NCI-H187 (cell line): ENCODE measurements around the gene AHNAK2.
A peak's percentile ranks its signal among the peaks of the same experiment; 100 is the strongest.

Experiments
- DNase-seq, 2 experiments: peaks; one replicate each; lab custom pipeline; 2025; lab: John Stamatoyannopoulos, UW

The AHNAK2 gene

GRCh38 chr14:104973385-104974145, 4.6 kb downstream of the AHNAK2 start:
- DNase-seq = no peak

DNA sequence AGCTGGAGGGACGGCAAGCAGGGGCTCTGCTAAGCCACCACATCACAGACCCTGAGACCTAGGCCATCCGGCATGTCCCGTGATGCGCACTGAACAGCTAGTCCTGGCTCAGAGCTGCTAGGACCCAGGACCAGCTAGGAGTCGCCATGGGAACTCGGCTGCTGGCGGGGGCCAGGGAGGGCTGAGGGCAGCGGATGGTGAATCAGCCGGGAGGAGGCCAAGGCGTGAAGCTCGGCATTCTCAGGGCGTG, 5.1 kb downstream of the AHNAK2 start:
- no peak for DNase-seq

DNA sequence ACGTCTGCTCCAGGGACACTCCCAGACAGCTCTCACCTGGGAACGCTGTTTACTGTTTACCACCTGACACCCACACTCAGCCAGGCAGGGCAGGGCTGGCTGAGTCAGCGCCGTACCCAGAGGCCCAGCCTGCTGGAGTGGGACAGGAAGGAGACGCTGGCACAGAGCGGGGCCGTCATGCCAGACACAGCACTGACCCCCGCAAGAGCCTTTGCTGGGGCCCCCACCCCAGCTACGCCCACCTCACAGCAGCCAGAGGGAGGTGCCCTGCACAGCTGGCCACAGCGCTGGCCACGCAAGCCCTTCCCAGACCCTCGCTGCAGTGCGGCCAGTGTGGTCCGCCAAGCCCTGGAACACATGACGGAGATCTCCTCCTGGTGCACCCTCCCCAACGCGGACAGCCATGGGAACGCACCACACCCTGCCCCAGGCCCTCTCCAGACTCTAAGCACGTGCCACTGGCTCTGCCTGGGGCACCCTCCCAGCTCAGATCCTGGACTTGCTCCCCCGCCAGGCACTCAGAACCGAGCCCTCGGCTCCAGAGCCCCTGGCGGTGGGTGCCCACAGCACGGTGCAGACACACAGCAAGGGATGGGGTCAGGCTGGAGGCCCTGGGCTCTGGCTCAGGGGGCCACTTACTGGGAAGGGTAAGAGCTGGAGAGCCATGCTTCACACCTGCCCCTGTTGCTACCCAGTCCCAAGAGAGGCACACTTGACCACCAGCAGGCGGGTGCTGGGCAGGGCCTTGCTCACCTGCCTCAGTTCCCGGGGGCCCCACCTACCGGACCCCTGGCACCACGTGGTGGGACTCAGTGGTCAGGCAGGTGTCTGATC, 5.7 kb downstream of the AHNAK2 start:
- DNase-seq = peak in 1 of 2 experiments; percentile 25

DNA sequence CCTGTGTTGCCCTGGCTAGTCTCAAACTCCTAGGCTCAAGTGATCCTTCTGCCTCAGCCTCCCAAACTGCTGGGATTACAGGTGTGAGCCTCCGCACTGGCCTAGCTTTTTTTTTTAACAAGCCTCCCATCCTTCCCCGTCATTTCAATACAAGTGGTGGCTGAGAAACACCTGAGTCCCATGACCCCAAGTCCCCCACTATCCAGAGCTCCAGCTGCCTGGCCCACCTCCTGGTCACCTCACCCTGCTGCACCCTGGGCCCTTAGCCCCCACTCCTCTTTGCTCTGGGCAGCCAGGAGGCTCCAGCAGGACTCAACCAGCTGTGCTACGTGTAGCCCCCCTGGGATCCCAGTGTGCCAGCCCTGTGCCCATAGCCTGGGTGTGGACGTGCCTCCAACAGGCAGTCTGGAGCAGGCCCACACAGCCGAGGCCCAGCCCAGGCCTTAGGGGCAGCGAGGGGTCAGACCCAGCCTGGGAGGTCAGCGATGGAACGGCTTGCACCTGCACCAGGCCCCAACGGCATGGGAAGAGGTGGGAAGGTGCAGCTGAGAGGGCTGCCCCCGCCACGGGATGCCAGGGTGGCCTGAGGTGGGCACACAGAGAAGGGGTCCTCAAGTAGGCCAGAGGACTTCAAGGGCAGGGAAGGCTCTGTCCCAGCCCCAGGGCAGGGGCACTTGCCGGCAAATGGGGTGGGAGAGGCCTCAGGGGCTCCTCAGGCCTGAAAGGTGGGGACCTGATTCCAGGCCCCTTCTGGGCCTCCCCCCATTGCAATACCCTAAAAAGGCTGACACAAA, 6.5 kb downstream of the AHNAK2 start:
- DNase-seq = no peak

DNA sequence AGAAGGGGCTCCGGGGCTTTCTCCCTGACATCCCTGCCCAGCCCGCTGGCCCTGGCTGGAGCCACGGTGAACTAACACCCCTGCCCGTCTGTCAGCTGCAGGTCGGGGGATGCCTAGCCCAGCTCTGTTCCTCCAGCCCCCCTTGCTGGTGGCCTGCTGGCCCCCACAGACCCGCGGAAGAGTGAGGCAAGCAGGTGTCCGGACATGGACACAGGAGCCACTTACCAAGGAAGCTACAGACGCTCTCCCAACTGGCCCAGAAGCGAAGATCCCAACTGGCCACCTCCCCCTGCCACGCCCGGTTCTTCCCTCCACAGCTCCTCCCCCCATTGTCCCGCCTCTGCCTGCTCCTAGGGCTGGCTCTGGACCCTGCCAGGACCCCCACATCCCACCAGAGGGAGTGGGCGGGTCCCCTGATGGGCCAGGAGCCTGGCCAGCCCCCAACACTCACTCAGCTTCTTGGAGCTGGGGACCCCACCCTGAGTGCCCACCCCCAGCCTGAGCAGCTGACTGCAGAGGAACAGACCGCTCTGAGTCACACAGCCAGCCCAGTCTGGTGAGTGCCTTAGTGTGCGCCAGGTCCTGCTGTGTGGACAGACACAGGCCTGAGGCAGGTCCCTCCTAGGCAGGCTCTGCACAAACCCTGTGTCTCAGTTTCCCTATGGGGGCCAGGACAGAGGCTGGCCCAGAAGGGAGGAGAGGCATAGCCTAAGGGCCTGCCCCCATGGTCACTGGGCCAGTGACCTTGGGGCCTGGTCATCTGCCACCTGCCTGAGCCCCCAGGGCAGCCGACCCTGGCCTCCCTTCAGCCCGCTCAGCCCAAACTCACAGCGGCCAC, 7.7 kb downstream of the AHNAK2 start:
- DNase-seq = no peak

- no peak for DNase-seq
These were observed 8.4 kb downstream of the AHNAK2 start for GRCh38 chr14:104969741-104970230.

GRCh38 chr14:104968541-104969401, 9.4 kb downstream of the AHNAK2 start:
- DNase-seq = no peak

- DNase-seq = no peak
These were observed 10.0 kb downstream of the AHNAK2 start for GRCh38 chr14:104968153-104968527.

GRCh38 chr14:104967386-104968152, 10.6 kb downstream of the AHNAK2 start:
- DNase-seq = no peak

- DNase-seq = no peak
These were observed 11.2 kb downstream of the AHNAK2 start for GRCh38 chr14:104966981-104967385.

DNA sequence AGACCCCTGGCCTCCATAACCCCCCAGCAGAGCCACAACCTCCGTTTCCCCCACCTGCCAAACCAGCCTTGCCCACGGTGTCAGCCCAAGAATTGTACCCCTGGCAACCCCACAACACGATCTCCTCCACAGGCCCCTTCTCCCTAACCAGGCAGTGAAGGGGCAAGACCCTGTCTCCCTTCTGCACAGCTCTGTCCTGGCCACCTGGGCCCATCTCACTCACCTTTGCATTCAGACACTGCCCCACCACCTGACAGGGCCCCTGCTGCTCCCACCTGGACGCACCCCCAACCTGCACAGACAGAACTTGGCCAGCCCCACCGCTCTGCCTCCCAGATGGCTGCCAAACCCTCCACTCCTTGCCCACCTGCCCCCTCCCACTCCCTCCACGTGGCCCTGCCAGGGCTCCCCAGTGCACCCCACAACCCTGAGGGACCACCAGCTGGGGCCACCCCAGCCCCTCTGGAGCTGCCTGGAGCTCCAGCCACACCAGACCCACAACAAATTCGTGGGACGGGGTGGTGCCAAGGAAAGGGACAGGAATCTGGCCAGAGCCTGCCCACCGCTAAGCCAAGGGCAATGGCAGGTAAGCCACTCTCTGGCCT, 11.8 kb downstream of the AHNAK2 start:
- no peak for DNase-seq

GRCh38 chr14:104965561-104966231, 12.5 kb downstream of the AHNAK2 start:
- DNase-seq = no peak

DNA sequence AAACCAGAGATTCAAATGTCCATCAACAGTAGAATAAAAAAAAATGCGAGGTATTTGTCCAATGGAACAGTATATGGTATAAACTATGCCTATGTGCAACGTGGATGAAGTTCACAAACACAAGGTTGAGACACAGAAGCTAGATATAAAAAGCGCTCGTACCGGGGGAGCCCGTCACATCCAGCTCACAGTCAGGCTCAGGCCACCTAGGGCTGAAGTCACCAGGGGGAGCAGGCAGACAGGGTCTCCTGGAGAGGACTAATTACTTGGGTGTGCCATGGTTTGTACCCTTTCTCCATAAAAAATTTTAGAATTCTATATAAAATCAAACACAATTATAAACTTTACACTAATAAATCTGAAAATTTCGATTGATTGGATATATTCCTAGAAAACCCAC, 13.6 kb downstream of the AHNAK2 start:
- no peak for DNase-seq

DNA sequence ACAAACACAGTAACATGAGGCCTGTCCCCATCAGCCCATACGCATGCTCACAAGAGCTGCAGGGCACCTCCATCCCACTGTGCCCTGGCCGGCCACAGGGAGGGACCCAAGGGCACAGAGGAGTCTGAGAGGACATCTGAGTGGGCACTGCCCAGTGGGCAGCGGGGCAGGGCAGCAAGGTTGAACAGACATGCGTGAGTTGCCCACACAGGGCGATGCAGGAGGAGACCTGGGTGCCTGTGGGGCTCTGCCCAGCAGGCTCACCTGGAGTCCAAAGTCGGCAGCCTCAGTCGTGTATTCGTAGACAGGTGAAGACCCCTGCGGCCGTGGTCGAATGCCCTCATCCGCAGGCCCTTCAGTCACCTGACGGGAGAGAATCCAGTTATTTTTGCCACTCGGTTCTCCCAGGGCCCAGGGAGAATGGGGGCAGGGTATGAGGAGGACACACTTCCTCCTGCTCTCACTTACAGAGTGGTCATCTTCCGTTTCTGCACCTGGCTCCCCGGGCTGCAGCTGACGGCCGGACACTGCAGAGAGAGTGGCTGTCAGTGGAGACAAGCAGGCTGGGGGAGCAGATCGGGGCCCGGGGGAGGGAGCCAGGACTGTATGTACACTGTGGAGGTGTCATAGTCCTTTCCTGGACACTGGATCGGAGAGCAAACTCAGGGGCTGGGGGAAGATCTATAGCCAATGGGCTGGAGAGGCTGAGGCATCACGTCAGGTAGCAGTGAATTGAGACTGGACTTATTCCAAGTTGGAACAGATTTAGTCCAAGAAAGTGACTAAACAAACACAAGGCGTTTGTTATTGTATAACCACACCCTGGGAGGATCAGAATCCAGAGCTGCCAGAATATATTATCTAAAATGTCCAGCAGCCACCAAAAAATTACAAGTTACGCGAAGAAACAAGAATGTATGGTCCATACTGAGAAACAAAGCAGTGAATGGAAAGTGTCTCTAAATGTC, 20.7 kb downstream of the AHNAK2 start:
- no peak for DNase-seq

DNA sequence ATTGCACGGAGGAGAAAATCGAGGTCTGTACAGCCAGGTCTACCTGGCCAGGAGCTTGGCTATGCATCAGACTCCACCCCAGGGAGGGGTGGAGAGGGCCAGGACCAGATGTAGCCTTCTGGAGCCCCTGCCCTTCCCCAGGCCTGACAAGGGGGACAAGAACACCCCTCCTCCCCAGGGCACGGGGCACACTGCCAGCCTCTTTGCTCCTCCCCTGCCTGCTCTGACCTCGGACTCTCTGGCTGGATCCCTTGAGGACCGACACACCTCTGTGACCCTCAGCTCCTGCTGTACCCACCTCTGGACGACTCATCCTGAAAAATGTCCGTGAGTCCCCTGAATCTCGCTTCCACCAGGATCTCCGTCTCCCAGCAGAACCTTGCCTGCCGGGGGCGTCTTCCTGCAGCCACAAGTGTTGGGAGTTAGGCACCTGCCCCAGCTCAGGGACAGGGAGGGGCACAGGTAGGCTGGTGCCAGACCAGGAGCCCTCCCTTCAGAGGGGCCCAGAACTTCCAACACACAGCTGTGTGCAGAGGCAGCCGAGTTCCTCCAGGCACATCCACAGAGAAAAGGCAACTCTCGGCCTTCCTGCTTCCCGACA, 21.8 kb downstream of the AHNAK2 start:
- DNase-seq = no peak

GRCh38 chr14:104955396-104955770, 22.8 kb downstream of the AHNAK2 start:
- DNase-seq = no peak

DNA sequence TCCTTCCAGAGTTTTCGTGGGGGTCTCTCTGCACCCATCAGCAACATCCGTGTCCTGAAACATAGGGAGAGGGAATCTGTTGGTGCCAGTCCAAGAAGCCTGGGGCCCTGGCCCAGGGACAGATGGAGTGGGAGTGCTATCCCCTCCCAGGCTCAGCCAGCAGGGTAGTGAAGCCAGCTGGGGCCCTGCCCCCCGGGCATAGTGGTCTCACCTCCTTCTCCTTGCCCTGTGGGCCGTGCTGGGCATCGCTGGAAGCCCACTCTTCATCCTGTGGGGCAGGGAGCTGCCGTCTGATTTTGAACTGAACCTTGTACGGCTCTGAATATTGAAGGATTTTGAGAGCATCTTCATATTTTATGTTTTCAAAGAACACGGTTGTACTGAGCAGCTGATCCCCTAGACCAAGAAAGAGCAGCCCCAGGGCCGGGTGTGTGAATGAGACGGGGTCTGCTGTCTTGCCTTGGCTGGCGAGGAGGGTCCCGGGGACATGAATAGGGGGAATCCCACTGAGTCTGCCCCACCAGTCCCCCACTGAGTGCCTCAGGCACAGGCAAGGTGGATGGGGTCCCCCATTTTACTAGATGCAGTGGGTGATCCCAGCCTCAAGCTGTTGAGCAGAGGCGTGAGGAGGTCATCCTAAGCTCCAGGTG, 23.3 kb downstream of the AHNAK2 start:
- DNase-seq = no peak
